OCI-LY1 (cell line): Measurements from ENCODE around the gene GTSF1L.

Experiments
- H2AFZ ChIP-seq: fragments of 200-600 bp; sonication (generic), shearing (Covaris generic); 2 replicates; pipeline ENCODE4 v1.6.0; 2014; ENCODE audit warnings: antibody characterized with exemption, mild to moderate bottlenecking, low read length
- H3F3A ChIP-seq: fragments of 200-600 bp; sonication (generic), shearing (Covaris generic); 2 replicates; pipeline ENCODE4 v1.6.0; 2014; ENCODE audit warnings: mild to moderate bottlenecking, antibody characterized with exemption, low read length, moderate library complexity; ENCODE audit not compliant: insufficient read depth
- H3K27ac ChIP-seq: fragments of 200-600 bp; sonication (generic); 2 replicates; pipeline ENCODE4 v1.5.1; 2014; ENCODE audit warnings: low read length, mixed run types, mild to moderate bottlenecking, low read depth; ENCODE audit not compliant: poor library complexity, severe bottlenecking
- H3K27me3 ChIP-seq: fragments of 200-600 bp; sonication (generic); 2 replicates; pipeline ENCODE4 v1.6.0; 2014; ENCODE audit warnings: antibody characterized with exemption, mild to moderate bottlenecking, low read length, moderate library complexity; ENCODE audit not compliant: insufficient read depth
- H3K36me3 ChIP-seq: fragments of 200-600 bp; sonication (generic); 2 replicates; pipeline ENCODE4 v1.6.1; 2014; ENCODE audit warnings: mild to moderate bottlenecking, antibody characterized with exemption, low read length, moderate library complexity, mixed read lengths; ENCODE audit not compliant: insufficient read depth
- H3K4me1 ChIP-seq: fragments of 200-600 bp; sonication (generic); 2 replicates; pipeline ENCODE4 v1.5.1; 2014; ENCODE audit warnings: mild to moderate bottlenecking, low read length, moderate library complexity; ENCODE audit not compliant: insufficient read depth, severe bottlenecking
- H3K4me2 ChIP-seq: fragments of 200-600 bp; sonication (generic), shearing (Covaris generic); 2 replicates; pipeline ENCODE4 v1.6.1; 2014; ENCODE audit warnings: low read length
- H3K4me3 ChIP-seq: fragments of 200-600 bp; sonication (generic); 2 replicates; pipeline ENCODE4 v1.5.1; 2014; ENCODE audit warnings: low read length, low read depth, mild to moderate bottlenecking, mixed read lengths; ENCODE audit not compliant: poor library complexity, severe bottlenecking
- H3K79me2 ChIP-seq: fragments of 200-600 bp; shearing (Covaris generic); 2 replicates; pipeline ENCODE4 v1.6.1; 2016; ENCODE audit warnings: mixed run types, low read length, mixed read lengths; ENCODE audit not compliant: insufficient read depth
- H3K9ac ChIP-seq: fragments of 200-600 bp; sonication (generic), shearing (Covaris generic); 2 replicates; pipeline ENCODE4 v1.6.1; 2014; ENCODE audit warnings: mild to moderate bottlenecking, low read length, mixed read lengths
- H3K9me2 ChIP-seq: fragments of 200-600 bp; sonication (generic), shearing (Covaris generic); 2 replicates; pipeline ENCODE4 v1.6.1; 2014; ENCODE audit warnings: low read depth, mild to moderate bottlenecking, low read length, mixed read lengths
- H3K9me3 ChIP-seq: fragments of 200-600 bp; shearing (Covaris generic); 2 replicates; pipeline ENCODE4 v1.6.1; 2014; ENCODE audit warnings: low read length, mixed read lengths
- H4K20me1 ChIP-seq: fragments of 200-600 bp; sonication (generic), shearing (Covaris generic); 2 replicates; pipeline ENCODE4 v1.6.0; 2016; ENCODE audit warnings: mild to moderate bottlenecking, low read length; ENCODE audit not compliant: insufficient read depth
- EZH2 ChIP-seq: fragments of 200-600 bp; sonication (generic), shearing (Covaris generic); IDR thresholded peaks from 2 replicates; pipeline ENCODE4 v1.8.0; 2017; ENCODE audit warnings: borderline replicate concordance, mixed run types, mild to moderate bottlenecking, antibody characterized with exemption, low read length, moderate library complexity, mixed read lengths
- TF ChIP-seq, protein P1 (sequence below): fragments of 200-600 bp; sonication (generic), shearing (Covaris generic); IDR thresholded peaks from 2 replicates; pipeline ENCODE4 v1.5.1; 2017; ENCODE audit warnings: mild to moderate bottlenecking, antibody characterized with exemption, low read length, moderate library complexity, mixed read lengths

The GTSF1L gene

DNA sequence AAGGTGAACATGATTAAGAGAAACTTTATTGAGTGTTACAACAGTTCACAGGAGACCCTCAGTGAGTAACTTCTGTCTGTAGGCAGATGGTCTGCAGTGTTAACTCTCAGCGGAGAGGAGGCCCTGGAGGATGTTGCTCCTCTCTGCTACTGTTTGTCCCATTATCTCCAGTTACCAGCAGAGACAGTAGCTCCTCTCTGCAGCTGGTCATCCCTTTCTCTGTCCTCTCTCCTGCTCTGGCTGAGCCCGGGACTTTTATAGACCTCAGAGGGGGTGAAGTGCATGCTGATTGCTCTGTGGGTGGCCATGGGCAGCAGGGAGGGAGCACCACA is 5.7 kb downstream of the GTSF1L start:
- Histone ChIP-seq H3K79me2 (no peaks in the 10 kb centered on the region), H3K9me3 (no peaks in the 10 kb centered on the region), H3K36me3 (peaks cover 32% of the 10 kb centered on the region), H3F3A (peaks cover 4% of the 10 kb centered on the region; the same call in 1 of the 2 replicates), H3K9ac (peak overlapping the region; percentile 29; the same call in 1 of the 2 replicates), H2AFZ (no peak overlapping the region), H3K4me2 (peak overlapping the region; percentile 56), H3K4me3 (no peak overlapping the region), H3K4me1 (peaks cover 59% of the 10 kb centered on the region), H3K27ac (peak overlapping the region; percentile 92), H4K20me1 (no peaks in the 10 kb centered on the region), H3K27me3 (no peaks in the 10 kb centered on the region), H3K9me2 (no peaks in the 10 kb centered on the region)
- TF ChIP-seq EZH2: no peak
- TF ChIP-seq, protein P1, sequence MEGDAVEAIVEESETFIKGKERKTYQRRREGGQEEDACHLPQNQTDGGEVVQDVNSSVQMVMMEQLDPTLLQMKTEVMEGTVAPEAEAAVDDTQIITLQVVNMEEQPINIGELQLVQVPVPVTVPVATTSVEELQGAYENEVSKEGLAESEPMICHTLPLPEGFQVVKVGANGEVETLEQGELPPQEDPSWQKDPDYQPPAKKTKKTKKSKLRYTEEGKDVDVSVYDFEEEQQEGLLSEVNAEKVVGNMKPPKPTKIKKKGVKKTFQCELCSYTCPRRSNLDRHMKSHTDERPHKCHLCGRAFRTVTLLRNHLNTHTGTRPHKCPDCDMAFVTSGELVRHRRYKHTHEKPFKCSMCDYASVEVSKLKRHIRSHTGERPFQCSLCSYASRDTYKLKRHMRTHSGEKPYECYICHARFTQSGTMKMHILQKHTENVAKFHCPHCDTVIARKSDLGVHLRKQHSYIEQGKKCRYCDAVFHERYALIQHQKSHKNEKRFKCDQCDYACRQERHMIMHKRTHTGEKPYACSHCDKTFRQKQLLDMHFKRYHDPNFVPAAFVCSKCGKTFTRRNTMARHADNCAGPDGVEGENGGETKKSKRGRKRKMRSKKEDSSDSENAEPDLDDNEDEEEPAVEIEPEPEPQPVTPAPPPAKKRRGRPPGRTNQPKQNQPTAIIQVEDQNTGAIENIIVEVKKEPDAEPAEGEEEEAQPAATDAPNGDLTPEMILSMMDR: no peak

DNA sequence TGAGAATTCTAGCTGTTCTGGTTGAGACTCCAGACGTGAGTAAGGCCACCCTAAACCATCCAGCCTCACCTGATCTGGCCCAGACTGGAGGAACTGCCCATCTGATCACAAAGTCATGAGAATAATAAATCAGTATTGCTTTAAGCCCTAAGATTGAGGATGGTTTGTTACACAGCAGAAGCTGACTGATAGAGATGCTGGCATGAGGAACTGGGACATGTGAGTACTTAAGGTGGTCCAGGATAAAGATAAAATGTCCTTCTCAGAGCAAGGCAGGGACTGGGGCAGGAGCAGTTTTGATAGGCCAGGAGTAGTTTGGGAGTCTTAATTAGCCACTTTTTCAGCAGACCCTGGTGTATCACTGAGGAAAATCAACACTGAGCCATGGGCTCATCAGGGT is 6.8 kb downstream of the GTSF1L start:
- Histone ChIP-seq H3K9me2 (no peaks in the 10 kb centered on the region), H4K20me1 (no peaks in the 10 kb centered on the region), H3K36me3 (peaks cover 43% of the 10 kb centered on the region), H3K4me1 (peaks cover 49% of the 10 kb centered on the region), H3K9ac (no peak overlapping the region), H3K27me3 (no peaks in the 10 kb centered on the region), H3F3A (peaks cover 4% of the 10 kb centered on the region; the same call in 1 of the 2 replicates), H3K4me2 (no peak overlapping the region), H2AFZ (no peak overlapping the region), H3K4me3 (no peak overlapping the region), H3K79me2 (no peaks in the 10 kb centered on the region), H3K9me3 (no peaks in the 10 kb centered on the region), H3K27ac (peak overlapping the region; percentile 92)
- no peak for TF ChIP-seq EZH2
- TF ChIP-seq, protein P1: no peak

DNA sequence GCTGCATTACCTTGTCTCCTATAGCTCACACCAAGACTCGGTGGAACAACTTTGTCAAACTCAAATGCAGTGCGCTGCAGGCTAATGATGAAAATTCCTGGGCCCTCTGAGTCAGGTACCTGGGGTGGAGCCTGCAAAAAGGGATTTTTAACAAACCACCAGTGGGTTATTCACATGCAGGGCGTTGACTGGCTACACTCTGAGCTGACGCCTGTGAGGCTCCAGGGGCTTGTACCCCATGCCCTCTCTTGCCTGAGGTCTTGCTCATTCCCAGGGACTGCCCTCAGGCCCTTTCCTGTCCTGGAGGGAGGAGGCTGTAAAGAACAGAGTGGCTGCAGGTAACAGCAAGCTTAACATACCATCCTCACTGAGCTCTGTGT is 9.2 kb downstream of the GTSF1L start:
- no peaks in the 10 kb centered on the region for H3K79me2 ChIP-seq
- no peaks in the 10 kb centered on the region for H3K27me3 ChIP-seq
- H3K9me3 ChIP-seq: no peaks in the 10 kb centered on the region
- no peak overlapping the region for H3K4me2 ChIP-seq
- H3K36me3 ChIP-seq: peaks cover 67% of the 10 kb centered on the region
- no peak overlapping the region for H3K4me3 ChIP-seq
- TF ChIP-seq EZH2: no peak
- TF ChIP-seq, protein P1: no peak
- H4K20me1 ChIP-seq: no peaks in the 10 kb centered on the region
- peaks cover 1% of the 10 kb centered on the region; the same call in 1 of the 2 replicates for H3F3A ChIP-seq
- no peak overlapping the region for H3K9ac ChIP-seq
- H3K27ac ChIP-seq: peak overlapping the region; percentile 41
- peaks cover 26% of the 10 kb centered on the region for H3K4me1 ChIP-seq
- H2AFZ ChIP-seq: no peak overlapping the region
- H3K9me2 ChIP-seq: no peaks in the 10 kb centered on the region
